Kidney (tissue), 14 donors: ENCODE measurements around the gene C1R. TPM values are rescaled to one million over a fixed set of nuclear protein-coding genes. Genes with fewer than 3 reads are reported as not detected.

Experiments used
- DNase-seq, 5 donors: peaks; one replicate each; pipeline ENCODE4 v3.0.0-alpha.2; 2013 to 2020
- FAIRE-seq: peaks from 2 replicates; lab custom pipeline; 2012; peaks lifted over from hg19 to GRCh38; lab: Jason Lieb, UNC
- H3K27ac ChIP-seq, 2 donors: one replicate each; pipeline ENCODE4 v1.7.0; 2013; ENCODE audit warnings: low read depth in 2 of 2, low read length in 2 of 2, inconsistent platforms in 1 of 2
- H3K27me3 ChIP-seq: one replicate; pipeline ENCODE4 v1.7.1; 2013; ENCODE audit warnings: low read length, inconsistent platforms; ENCODE audit not compliant: control insufficient read depth, insufficient read depth
- H3K36me3 ChIP-seq, 3 donors: one replicate each; pipeline versions ENCODE4 v1.7.0 to v1.7.1; 2013; ENCODE audit warnings: low read length in 3 of 3, control low read depth in 1 of 3, inconsistent platforms in 1 of 3; ENCODE audit not compliant: insufficient read depth in 3 of 3, control insufficient read depth in 2 of 3
- H3K4me1 ChIP-seq, 3 donors: one replicate each; pipeline versions ENCODE4 v1.7.0 to v1.7.1; 2013; ENCODE audit warnings: low read length in 3 of 3, inconsistent platforms in 1 of 3, low read depth in 1 of 3; ENCODE audit not compliant: control insufficient read depth in 2 of 3, insufficient read depth in 2 of 3
- H3K4me3 ChIP-seq, 3 donors: one replicate each; pipeline versions ENCODE4 v1.7.0 to v1.8.1; 2013; ENCODE audit warnings: low read length in 3 of 3, control low read depth in 1 of 3, inconsistent platforms in 1 of 3
- H3K9ac ChIP-seq, 3 donors: one replicate each; pipeline versions ENCODE4 v1.7.0 to v1.7.1; 2013; ENCODE audit warnings: low read length in 3 of 3, control low read depth in 1 of 3, inconsistent platforms in 1 of 3
- H3K9me3 ChIP-seq, 3 donors: one replicate each; pipeline versions ENCODE4 v1.7.0 to v1.7.1; 2013; ENCODE audit warnings: low read length in 3 of 3, control low read depth in 1 of 3, inconsistent platforms in 1 of 3; ENCODE audit not compliant: control insufficient read depth in 2 of 3, insufficient read depth in 1 of 3
- CTCF ChIP-seq: IDR thresholded peaks from 3 replicates; pipeline ENCODE4 v1.5.1; 2012; ENCODE audit warnings: mild to moderate bottlenecking, moderate library complexity, borderline replicate concordance; ENCODE audit not compliant: insufficient read depth; ENCODE audit errors: extremely low read depth
- intact Hi-C: fragments of 100-400 bp; cut with DNase I; formaldehyde crosslinking; loops from one replicate; pipeline ENCODE4 v1.11.1; 2022
- polyA plus RNA-seq: library from polyadenylated mRNA; stranded (reverse); fragments of 350-450 nt; fragmentation: Illumina TruSeq; extraction: RNeasy Lipid Tissue Mini Kit (QIAGEN cat#74804); gene quantifications from one replicate; pipeline ENCODE4 v1.2.3, GENCODE V29; 2014; ENCODE audit warnings: low read depth, low replicate concordance; ENCODE audit not compliant: insufficient read depth
- total RNA-seq: library from RNA; stranded (reverse); fragmentation: NEBNext Ultra II Directional; extraction: Animal tissue kit (Norgen Biotek cat#: 25700); gene quantifications from one replicate; pipeline ENCODE4 v1.2.1, GENCODE V29; 2021
- donor health status: control.
- donor health status: control.
- donor health status: control.
- donor health status: control.
- donor health status: control.
- donor health status: DM: yes; HTN: yes; CAD: no.
- donor health status: Normal renal cell carcinoma (clear cell type).

The C1R gene
- total and polyA plus RNA-seq, 2 donors from 2014 or later: 183 to 514 TPM

- Histone ChIP-seq H3K36me3 (peaks cover 7 to 66% (median 30%) of the 10 kb centered on the region in 3 donors), H3K27ac (no peak overlapping the region)
These were observed 45.7 kb upstream of the C1R start for GRCh38 chr12:7137908-7138307.

DNA sequence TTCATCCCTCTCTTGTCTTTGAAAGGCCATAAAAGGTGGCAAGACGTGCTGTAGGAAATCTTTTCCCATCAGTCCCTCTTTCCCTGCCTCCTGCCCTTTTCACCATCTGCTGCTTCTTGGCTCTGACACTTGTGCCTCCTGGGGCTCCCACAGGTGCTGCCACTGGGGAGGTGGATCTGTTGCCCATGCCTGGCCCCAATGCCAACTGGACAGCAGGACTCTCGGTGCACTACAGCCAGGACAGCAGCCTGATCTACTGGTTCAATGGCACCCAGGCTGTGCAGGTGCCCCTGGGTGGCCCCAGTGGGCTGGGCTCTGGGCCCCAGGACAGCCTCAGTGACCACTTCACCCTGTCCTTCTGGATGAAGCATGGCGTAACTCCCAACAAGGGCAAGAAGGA, 44.4 kb upstream of the C1R start:
- Histone ChIP-seq H3K9ac (no peak overlapping the region), H3K36me3 (peaks cover 7 to 59% (median 30%) of the 10 kb centered on the region in 3 donors), H3K9me3 (peaks cover 0 to 2% (median 0%) of the 10 kb centered on the region in 3 donors), H3K4me1 (peaks cover 0 to 5% (median 0%) of the 10 kb centered on the region in 3 donors), H3K27ac (no peak overlapping the region), H3K4me3 (no peak overlapping the region), H3K27me3 (no peaks in the 10 kb centered on the region)
- no peak for DNase-seq
- intact Hi-C loops: no loop called here
- FAIRE-seq: no peak
- TF ChIP-seq CTCF: no peak

More at GRCh38 chr12:7137908-7138307, 45.7 kb upstream of the C1R start:
- intact Hi-C loops: no loop called here
- Histone ChIP-seq H3K4me3 (no peak overlapping the region), H3K9ac (no peak overlapping the region), H3K4me1 (peaks cover 0 to 2% (median 0%) of the 10 kb centered on the region in 3 donors), H3K27me3 (no peaks in the 10 kb centered on the region), H3K9me3 (peaks cover 0 to 2% (median 0%) of the 10 kb centered on the region in 3 donors)
- no peak for DNase-seq
- no peak for FAIRE-seq
- TF ChIP-seq CTCF: no peak

- H3K4me1 ChIP-seq: peaks cover 0 to 7% (median 0%) of the 10 kb centered on the region in 3 donors
These were observed 43.8 kb upstream of the C1R start for GRCh38 chr12:7136071-7136470.

More at GRCh38 chr12:7136071-7136470, 43.8 kb upstream of the C1R start:
- Histone ChIP-seq H3K4me3 (no peak overlapping the region), H3K36me3 (peaks cover 7 to 55% (median 30%) of the 10 kb centered on the region in 3 donors), H3K9me3 (peaks cover 0 to 2% (median 0%) of the 10 kb centered on the region in 3 donors), H3K27ac (no peak overlapping the region), H3K27me3 (no peaks in the 10 kb centered on the region), H3K9ac (no peak overlapping the region)
- no peak for TF ChIP-seq CTCF
- DNase-seq (no peak), FAIRE-seq (no peak)
- intact Hi-C loops: no loop called here
